ENCODE measurements around the gene CCDC181.

CCDC181 gene

DNA sequence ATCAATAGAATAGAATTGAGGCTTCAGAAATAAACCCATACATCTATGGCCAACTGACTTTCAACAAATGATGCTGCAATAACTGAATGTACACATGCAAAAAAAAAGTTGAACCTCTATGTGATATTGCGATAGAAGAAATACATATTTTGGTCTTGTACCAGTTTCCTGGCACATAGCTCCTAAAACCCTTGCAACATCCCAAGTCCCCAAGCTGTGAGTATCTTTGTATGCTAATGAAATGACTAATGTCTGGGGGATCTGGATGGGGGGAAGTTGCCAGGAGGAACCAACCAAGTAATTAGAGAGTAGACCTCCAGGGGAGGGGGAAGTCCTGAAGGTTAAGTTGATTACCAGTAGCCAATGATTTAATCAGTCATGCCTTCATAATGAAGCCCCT, 34.9 kb downstream of the CCDC181 start:
- DNase-seq, result no peak

DNA sequence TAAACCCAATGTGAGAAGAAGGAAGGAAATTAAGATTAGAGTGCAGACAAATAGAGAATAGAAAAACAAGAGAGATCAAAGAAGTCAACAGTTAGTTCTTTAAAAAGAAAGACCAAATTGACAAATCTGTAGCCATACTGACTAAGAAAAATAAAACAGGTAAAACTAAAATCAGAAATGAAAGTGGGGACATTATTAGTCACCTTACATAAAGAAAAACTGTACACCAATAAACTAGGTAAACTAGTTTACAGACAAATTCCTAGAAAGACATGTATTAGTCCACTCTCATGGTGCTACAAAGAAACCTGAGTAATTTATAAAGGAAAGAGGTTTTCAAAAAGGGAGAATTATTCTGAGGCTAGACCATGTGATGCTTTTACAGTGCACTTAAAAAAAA, 37.0 kb downstream of the CCDC181 start:
- no peak for DNase-seq

DNA sequence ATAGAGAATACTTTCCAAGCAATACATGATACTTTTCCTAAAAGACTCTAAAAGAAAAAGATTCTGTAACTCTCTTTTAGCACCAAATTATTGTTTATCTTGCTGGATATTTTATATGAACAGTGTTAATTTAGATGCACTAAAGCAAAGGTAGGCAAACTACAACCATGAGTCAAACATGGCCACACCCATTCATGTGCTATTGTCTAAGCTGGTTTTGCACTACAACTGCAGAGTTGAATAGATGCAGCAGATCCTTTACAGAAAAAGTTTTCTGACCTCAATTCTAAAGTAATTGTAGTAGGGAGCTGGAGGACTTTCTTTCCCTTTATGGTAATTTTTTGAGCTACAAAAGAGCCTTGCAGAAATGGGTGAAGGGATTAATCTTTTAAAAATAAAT, 39.9 kb downstream of the CCDC181 start:
- DNase-seq, result no peak

DNA sequence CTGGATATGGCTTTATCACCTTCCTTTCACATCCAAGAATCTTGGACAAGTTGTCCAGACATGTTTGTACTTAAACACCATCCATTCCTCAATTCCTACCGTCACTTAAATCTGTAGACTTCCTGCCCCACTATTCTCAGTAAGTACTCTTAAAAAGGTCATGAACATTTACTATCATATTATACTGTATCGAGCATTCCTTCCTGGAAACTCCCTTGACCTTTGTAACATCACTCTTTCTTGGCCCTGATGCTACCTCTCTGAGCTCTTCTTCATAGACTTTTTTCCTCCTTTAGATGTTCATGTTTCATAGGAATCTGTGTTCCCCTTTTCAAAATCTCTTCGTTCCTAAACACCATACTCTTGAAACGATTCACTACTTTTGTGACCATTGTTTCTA, 43.8 kb downstream of the CCDC181 start:
- DNase-seq, result no peak

DNA sequence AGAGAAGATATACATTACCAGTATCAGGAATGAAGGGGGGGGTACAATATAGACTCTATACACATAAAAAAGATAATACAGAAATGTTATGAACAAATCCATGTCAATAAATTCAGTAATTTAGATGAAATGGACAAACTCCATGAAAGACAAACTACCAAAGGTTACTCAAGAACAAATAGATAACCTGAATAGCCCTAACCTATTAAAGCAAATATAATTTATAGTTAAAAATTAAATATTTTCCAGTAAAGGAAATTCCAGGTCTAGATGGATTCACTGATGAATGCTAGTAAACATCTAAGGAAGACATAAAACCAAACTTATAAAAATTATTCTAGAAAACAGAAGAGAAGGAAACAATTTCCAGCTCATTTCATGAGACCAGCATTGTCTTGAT, 46.1 kb downstream of the CCDC181 start:
- no peak for DNase-seq

DNA sequence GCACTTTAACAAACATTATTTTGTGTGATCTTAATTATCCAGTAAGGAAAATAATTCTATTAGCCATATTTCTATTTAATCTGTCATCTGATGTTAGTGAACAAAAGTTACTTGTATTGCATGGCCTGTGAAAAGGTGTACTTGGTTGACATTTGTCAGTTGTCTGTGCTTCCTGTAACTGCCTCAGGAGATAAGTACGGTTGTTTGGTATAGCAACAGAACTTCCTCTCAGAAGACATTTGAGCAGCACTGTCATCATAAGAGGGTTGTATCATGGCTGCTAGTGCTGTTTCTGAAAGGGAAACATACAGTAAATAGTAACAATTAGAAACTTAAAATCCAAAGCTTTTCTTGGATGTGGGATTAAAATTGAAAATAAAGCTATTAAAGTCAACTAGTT, 55.9 kb downstream of the CCDC181 start:
- DNase-seq, result no peak

DNA sequence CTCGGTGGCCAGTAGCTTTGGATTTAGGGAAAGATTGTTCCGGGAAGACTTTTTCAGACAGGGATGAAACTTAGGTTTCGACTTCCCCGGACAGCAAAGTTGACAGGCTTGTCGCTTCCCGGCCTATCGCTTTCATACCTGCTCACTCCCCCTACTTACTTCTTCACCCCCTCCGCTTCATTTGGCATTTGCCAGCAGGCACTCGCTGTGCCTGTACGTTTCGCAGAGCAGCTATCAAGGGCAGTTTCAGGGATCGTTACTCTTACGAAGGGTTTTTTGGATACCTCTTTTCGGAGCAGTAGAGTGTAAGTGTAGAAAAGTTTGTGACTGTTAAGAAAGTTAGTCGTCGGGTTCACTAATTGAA, 58.9 kb downstream of the CCDC181 start:
- peak; percentile 19 for DNase-seq

DNA sequence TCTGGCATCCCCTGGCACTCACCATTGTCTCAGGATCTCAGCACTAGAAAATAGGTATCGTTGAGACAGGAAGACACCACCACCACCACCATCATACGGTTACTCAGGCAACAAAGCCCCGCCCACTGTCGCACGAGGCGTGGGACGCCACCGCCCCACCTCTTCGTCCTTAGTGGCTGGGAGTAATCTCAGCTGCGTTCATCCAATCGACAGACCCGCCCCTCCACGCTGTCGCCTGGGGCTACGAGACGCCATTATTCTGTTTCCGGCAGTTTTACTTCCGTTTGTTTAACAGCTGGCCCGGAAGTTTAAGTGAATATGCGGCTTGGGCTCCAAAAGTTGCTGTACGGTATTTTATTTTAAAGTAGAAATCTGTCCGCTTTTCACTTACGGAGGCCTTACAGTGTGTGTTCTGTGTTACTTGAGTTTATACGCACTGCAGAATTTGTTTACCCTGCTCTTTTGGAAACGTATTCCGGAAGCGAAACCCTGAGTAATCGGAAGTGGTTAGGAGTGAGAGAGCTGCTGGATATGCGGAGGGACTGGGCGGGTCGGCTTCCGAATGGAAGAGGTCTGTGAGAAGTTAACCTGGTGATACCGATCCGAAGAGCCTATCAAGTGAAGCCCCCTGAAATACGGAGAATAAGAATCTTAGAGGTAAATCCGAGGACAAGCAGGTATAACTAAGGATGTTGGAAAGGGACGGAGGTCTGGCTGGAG, 59.4 kb downstream of the CCDC181 start, which contains the start of the genes BLZF1 and NME7:
TSS of gene BLZF1 (plus strand) at position 510 of the 720 bp plus-strand sequence. CDS start 1,328 bp downstream, outside the sequence.
TSS of gene NME7 (minus strand) at position 112 of the 720 bp plus-strand sequence. CDS start at position 25, 87 bp downstream.
- DNase-seq, result peak; percentile 97

DNA sequence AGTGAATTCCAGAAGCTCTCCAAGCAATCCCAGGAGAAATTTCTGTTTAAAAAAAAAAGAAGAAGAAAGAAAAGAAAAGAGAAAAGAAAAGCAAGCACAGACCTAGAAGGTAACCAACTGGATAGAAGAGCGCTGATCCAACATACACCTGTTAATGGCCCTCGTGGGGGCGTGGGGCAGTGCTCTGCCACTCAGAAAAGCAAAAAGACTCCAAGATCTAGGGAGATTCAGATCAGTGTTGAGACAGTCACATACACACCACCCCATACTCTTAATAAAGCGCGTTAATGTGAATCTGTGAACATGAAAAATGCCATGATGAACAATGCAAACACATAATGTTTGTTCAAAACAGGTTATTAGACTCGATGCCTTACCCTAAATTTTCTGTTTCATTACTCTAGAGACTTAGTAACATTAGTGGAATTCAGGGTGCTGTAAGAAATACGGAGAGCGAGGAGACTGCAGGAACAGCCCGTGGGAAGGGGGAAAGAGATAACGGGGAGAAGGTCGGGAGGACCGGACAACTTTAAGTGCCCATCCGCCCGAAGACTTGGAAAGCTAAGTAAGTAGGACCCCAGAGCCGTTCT, 60.1 kb downstream of the CCDC181 start:
- DNase-seq, result no peak

DNA sequence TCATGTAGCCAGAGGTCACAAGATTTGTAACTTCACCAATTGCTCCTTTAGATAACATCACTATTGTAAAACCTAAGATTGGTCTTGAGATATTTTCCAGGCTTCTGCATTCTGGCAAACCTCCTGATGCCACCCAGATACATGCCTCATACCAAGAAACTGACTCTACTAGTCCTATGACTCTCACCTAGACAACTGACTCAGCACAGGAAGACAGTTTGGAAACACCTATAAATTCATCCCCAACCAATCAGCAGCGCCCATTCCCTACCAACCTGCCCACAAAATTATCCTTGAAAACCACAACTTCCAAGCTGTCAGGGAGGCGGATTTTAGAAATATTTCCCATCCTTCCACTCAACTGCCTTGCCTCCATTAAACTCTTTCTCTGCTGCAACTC, 62.3 kb downstream of the CCDC181 start:
- DNase-seq, result no peak

DNA sequence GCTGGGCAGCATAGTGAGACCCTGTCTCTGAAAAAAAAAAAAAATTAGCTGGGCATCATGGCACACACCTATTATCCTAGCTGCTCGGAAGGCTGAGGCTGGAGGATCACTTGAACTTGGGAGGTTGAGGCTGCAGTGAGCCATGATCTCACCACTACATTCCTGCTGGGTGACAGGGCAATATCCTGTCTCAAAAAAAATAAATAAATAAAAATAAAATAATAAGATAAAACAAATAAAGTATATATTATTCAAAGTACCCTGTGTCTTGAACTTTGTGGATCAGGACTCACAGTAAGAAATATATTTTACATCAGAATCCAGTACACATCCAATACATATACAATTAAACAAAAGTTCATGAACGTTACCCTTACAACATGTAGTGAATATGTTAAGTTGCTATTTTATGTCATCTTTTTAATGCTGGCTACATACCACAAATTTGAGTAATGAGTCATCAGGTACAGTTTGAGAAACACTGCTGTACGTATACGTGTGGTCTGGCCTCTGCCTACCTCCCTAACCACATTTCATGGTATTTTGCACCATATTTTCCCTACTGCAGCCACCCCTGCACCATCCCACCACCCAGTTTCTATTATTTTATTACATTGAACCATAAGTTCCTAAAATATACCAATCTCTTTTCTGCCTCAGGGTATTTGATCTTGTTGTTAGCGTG, 64.1 kb downstream of the CCDC181 start:
- no peak for DNase-seq

DNA sequence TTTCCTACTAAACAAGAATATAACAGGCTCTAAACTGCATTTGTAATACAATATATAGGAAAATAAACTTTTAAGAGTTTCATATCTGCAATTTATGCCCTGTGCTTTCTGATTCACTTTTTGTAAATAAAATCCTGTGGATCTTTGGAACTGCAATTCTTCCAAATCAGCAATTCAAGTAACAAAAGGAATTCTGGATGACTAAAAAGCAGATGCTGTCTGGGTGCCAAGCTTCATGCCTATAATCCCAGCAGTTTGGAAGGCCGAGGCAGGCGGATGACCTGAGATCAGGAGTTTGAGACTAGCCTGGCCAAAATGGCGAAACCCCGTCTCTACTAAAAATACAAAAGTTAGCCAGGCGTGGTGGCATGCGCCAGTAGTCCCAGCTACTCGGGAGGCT, 66.0 kb downstream of the CCDC181 start:
- DNase-seq, result no peak

DNA sequence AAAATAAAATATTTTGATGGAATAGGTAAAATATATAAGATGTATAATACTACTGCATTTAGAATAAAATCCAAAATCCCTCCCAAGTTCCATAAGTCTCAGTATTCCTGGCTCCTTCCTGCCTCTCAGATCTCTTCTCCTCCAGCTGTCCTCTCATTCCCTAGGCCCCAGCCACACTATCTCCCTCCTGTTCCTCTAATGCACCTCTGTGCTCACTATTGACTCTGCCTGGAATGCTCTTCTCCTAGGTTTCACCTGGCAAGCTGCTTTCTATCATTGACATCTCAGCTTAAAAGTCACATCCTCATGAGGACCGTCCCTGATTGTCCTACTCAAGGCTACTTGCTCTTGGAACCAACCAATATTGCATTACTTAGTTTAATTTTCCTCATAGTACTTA, 66.9 kb downstream of the CCDC181 start:
- DNase-seq, result no peak

DNA sequence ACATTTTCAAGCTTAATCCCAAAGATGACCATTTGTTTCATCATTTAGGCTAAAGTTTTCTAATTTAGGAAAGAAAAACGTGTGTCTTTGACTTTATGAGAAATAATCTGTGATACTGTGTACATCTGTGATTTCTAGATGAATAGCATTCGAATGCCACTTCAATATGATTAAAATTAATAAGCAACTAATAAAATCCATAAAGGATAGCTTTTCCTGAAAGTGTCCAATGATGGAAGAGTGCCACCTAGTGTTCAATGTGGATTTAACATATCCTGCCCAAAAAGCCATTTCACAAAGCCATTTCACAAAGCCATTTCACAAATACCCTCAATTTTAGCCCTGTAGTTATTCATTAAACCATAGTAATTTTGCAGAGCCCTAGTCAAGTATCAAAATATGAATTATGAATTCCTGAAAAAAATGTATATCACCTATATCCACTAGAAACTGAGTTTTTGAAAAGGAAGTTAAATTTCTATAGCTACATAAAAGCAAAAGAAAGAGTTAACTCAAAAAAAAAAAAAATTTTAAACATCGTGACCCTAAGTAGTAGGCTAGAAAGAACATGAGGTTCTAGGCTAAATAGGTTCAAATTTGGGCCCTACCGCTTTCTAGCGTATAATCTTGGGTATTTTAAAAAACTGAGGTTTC, 78.8 kb downstream of the CCDC181 start:
- no peak for DNase-seq

DNA sequence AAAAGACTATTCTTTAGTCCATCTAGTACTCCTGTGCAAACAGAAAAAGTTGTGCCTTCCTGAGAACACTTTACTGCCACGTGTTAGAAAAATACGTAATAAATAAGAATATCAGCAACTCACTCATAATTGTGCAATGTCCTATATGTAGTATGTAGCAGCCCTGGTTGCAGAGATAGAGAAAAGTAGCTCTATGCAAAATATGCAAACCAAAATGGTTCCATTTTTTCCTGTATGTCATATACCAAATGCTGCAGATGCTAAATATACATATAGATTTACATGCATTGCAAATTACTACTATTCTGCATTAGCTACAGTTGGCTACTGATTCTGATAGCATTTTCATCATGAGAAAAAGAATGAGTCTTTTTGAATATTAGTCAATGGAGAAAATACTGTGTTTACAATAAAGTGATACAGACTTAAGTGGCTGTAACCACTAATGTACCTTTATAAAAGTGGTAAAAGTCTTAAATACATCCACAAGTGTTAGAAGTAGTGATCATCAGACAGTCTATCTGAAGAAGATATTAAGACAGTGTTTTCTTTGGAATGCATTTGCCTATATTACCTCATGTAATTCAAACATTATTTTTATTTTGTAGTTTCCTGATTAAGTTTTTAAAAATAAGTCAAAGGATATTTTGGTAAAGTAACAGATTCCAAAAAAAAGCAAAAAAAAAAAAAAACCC, 79.4 kb downstream of the CCDC181 start:
- no peak for DNase-seq

DNA sequence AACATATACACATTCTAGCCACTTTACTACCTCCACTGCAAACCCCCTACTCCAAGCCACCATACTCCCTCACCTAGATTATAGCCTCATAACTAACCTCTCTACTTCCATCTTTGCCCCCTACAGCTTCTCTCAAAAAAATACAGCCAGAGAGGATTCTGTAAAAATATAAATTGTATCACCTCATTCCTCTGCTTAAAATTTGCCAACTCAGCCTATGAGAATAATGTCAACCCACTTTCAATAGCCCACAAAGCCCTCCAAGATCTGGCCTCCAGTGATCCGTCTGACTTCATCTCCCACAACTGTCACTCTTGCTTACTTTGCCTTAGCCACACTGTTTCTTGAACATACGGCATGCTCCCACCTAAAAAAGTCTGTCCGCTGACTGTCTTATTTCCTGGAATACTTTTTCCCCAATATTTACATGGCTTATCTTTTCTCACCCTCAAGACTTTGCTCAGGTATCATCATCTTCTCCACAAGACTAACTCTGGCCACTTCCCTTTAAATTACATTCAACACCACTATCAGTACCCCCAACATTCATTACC, 81.2 kb downstream of the CCDC181 start:
- no peak for DNase-seq

DNA sequence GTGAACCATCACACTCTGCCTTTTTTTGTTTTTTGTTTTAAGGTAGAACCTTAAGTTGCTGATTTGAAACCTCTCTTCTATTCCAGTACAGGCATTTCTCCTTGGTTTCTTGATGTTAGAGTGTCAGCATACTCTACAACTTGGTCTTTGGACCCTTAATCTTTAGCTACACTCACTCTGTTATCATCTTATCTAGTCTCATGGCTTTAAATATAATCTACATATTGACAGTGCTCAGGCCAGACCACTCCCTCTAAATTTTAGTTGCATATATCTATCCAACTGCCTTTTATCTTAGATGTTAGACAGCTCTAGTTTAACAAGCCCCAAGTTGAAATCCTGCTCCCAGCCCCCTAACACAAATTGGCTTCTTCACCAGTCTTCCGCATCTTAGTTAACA, 81.8 kb downstream of the CCDC181 start:
- DNase-seq, result no peak

Data from CD4-positive, alpha-beta T cell treated with Interleukin-15 for 1 hour (primary cell).